ENCODE results near the gene GNB1. TPM values are rescaled to one million over a fixed set of nuclear protein-coding genes. Genes with fewer than 3 reads are reported as not detected.

The GNB1 gene
- polyA plus RNA-seq, 1 of the 3 experiments (the other 2 are of a cell fraction), result 355 TPM

GRCh38 chr1:1785666-1786065 is 105.2 kb downstream of the GNB1 start:
- peaks cover 46% of the 10 kb centered on the region; the same call in 1 of the 2 replicates for H3K79me2 ChIP-seq (ENCODE audit: insufficient read depth)
- H3K4me1 ChIP-seq (ENCODE audit: control insufficient read depth in 1 of 2, insufficient read depth in 2 of 2, low read depth in 1 of 2, low read length in 1 of 2), result peaks cover 0 to 14% of the 10 kb centered on the region in 2 experiments; a peak in 1 of 4 replicates
- H3K36me3 ChIP-seq (replicated peaks in 1 of 2; ENCODE audit: control insufficient read depth in 1 of 2, insufficient read depth in 2 of 2, low read length in 1 of 2), result peaks cover 29 to 56% of the 10 kb centered on the region in 2 experiments
- ChIA-PET CTCF (interaction anchor here (1.5 kb wide), 2 partner anchors 16 to 120 kb away, joined by 3 to 7 read pairs; no protein-coding TSS in a partner anchor), POLR2A (no interaction called here)
- peaks cover 25% of the 10 kb centered on the region; the same call in 1 of the 2 replicates for H4K20me1 ChIP-seq (ENCODE audit: insufficient read depth)
- H3K4me3 ChIP-seq (ENCODE audit: low read depth in 2 of 2, low read length in 1 of 2), result no peak overlapping the region
- H3K27ac ChIP-seq (ENCODE audit: low read depth in 2 of 2, low read length in 1 of 2), result no peak overlapping the region; a peak in 1 of 4 replicates
- peaks cover 36% of the 10 kb centered on the region for H3F3A ChIP-seq (replicated peaks; ENCODE audit: insufficient read depth)
- H3K4me2 ChIP-seq, result no peak overlapping the region
- no peaks in the 10 kb centered on the region for H3K27me3 ChIP-seq (ENCODE audit: insufficient read depth)
- no peak overlapping the region for H2AFZ ChIP-seq (ENCODE audit: low read depth)
- no peak overlapping the region for H3K9ac ChIP-seq
- H3K9me3 ChIP-seq, result no peaks in the 10 kb centered on the region
- no peak for TF ChIP-seq RXRA (IDR thresholded peaks at IDR 0.05; ENCODE audit: borderline replicate concordance, low read depth)
- TF ChIP-seq CHD2 (IDR thresholded peaks at IDR 0.05; ENCODE audit: low read length, partially characterized antibody), result no peak
- no peak for TF ChIP-seq NFIC (IDR thresholded peaks at IDR 0.05; ENCODE audit: borderline replicate concordance)
- no peak for TF ChIP-seq SMC3 (IDR thresholded peaks at IDR 0.05; ENCODE audit: low read depth, low read length)
- no peak for TF ChIP-seq ELF1 (IDR thresholded peaks at IDR 0.05)
- TF ChIP-seq ZBTB33 (IDR thresholded peaks at IDR 0.05; ENCODE audit: borderline replicate concordance, low read depth), result no peak
- TF ChIP-seq TCF12 (IDR thresholded peaks at IDR 0.05), result no peak
- no peak for TF ChIP-seq TEAD4 (IDR thresholded peaks at IDR 0.05; ENCODE audit: borderline replicate concordance, insufficient read depth)
- H3K9me2 ChIP-seq, result no peaks in the 10 kb centered on the region
- no peak for DNase-seq
- WGBS (ENCODE audit: low lambda C conversion rate), result 92% methylated on average over 10 of the region's 10 CpGs

DNA sequence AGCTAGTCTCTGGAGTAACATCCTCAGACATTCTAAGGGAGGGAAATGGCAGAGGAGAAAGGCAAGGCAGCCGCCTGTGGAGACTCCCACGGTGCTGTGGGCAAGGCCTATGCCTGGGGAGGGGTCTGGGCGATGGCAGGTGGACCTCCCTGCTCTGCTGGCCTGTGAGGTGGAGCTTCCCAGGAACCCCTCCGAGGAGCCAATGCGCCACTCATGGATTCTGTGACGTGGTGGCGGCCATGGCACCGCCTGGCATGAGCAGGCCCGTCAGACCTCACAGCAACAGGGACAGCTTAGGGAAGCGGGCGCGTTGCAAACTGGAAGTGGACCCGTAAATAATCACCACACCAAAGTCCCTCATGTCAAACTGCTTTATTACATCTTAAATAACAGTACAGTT is 106.0 kb downstream of the GNB1 start:
- Histone ChIP-seq H3K9ac (no peak overlapping the region), H2AFZ (ENCODE audit: low read depth) (no peak overlapping the region), H3F3A (replicated peaks; ENCODE audit: insufficient read depth) (peaks cover 43% of the 10 kb centered on the region), H3K9me2 (no peaks in the 10 kb centered on the region), H3K4me2 (no peak overlapping the region), H3K27me3 (ENCODE audit: insufficient read depth) (no peaks in the 10 kb centered on the region), H3K36me3 (replicated peaks in 1 of 2; ENCODE audit: control insufficient read depth in 1 of 2, insufficient read depth in 2 of 2, low read length in 1 of 2) (peaks cover 29 to 49% of the 10 kb centered on the region in 2 experiments), H3K9me3 (no peaks in the 10 kb centered on the region), H3K79me2 (ENCODE audit: insufficient read depth) (peaks cover 39% of the 10 kb centered on the region; the same call in 1 of the 2 replicates), H3K4me1 (ENCODE audit: control insufficient read depth in 1 of 2, insufficient read depth in 2 of 2, low read depth in 1 of 2, low read length in 1 of 2) (peaks cover 0 to 21% of the 10 kb centered on the region in 2 experiments; a peak in 1 of 4 replicates), H3K27ac (ENCODE audit: low read depth in 2 of 2, low read length in 1 of 2) (no peak overlapping the region), H4K20me1 (ENCODE audit: insufficient read depth) (peaks cover 22% of the 10 kb centered on the region; the same call in 1 of the 2 replicates), H3K4me3 (ENCODE audit: low read depth in 2 of 2, low read length in 1 of 2) (no peak overlapping the region)
- ChIA-PET CTCF (interaction anchor here (1.2 to 1.5 kb wide), 2 partner anchors 121 to 124 kb away, joined by 5 to 7 read pairs; no protein-coding TSS in a partner anchor), POLR2A (no interaction called here)
- no peak for TF ChIP-seq FOXM1 (IDR thresholded peaks at IDR 0.05; ENCODE audit: low read depth)
- no peak for TF ChIP-seq TCF12 (IDR thresholded peaks at IDR 0.05)
- no peak for TF ChIP-seq RFX5 (IDR thresholded peaks at IDR 0.05; ENCODE audit: low read length)
- TF ChIP-seq TEAD4 (IDR thresholded peaks at IDR 0.05; ENCODE audit: borderline replicate concordance, insufficient read depth), result no peak
- TF ChIP-seq RCOR1 (IDR thresholded peaks at IDR 0.05; ENCODE audit: low read length), result no peak
- no peak for TF ChIP-seq FOXJ3 (CRISPR knock-in tag; IDR thresholded peaks at IDR 0.05)
- TF ChIP-seq NFIC (IDR thresholded peaks at IDR 0.05; ENCODE audit: borderline replicate concordance), result no peak
- no peak for TF ChIP-seq USF1 (IDR thresholded peaks at IDR 0.05; ENCODE audit: borderline replicate concordance, low read depth)
- no peak for TF ChIP-seq MEF2A (IDR thresholded peaks at IDR 0.05; ENCODE audit: borderline replicate concordance, low read depth)
- TF ChIP-seq SMC3 (IDR thresholded peaks at IDR 0.05; ENCODE audit: low read depth, low read length), result no peak
- no peak for TF ChIP-seq EZH2phosphoT487 (IDR thresholded peaks at IDR 0.05; ENCODE audit: borderline replicate concordance, low read depth)
- no peak for TF ChIP-seq MAX (IDR thresholded peaks at IDR 0.05; ENCODE audit: low read depth)
- TF ChIP-seq TAF1 (IDR thresholded peaks at IDR 0.05; ENCODE audit: borderline replicate concordance, low read depth, low read length), result no peak
- TF ChIP-seq EP300 (IDR thresholded peaks at IDR 0.05; ENCODE audit: borderline replicate concordance in 1 of 2, low read depth in 1 of 2, low read length in 1 of 2), result no peak
- no peak for TF ChIP-seq GATA2 (CRISPR knock-in tag; IDR thresholded peaks at IDR 0.05)
- TF ChIP-seq PBX3 (IDR thresholded peaks at IDR 0.05), result no peak
- 96% methylated on average over 10 of the region's 13 CpGs for WGBS (ENCODE audit: low lambda C conversion rate)
- DNase-seq, result no peak
